ENCODE results near the gene FHIP1B.
"Not testable (repeated sequence)": the region's sequence is repeated elsewhere in the genome, so short reads cannot be mapped to it uniquely, and the experiment has no call there.

FHIP1B gene

GRCh38 chr11:6234387-6235107 is at the start of gene FHIP1B:
Gene FHIP1B (minus strand): TSS chr11:6234636. CDS start chr11:6224516, 10,120 bp downstream.
- DNase-seq, result peak; percentile 97

DNA sequence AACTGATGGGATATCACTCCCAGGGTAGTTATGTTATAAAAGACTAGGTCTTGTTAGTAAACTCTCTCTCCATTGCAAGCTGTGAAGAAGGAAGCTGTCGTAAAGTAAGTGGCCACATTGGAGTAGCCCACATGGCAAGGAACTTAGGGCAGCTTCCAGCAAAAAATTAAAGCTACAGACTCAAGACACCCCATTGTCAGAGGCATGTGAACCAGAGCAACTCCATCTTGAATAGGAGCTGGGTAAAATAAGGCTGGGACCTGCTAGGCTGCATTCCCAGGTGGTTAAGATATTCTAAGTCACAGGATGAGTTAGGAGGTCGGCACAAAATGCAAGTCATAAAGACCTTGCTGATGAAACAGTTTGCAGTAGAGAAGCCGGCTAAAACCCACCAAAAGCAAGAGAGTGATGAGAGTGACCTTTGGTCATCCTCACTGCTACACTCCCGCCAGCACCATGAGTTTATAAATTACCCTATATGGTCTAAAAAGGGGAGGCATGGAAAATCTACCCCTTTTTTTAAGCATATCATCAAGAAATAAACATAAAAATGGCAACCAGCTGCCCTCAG is 49.1 kb upstream of the FHIP1B start:
- DNase-seq, result no peak

DNA sequence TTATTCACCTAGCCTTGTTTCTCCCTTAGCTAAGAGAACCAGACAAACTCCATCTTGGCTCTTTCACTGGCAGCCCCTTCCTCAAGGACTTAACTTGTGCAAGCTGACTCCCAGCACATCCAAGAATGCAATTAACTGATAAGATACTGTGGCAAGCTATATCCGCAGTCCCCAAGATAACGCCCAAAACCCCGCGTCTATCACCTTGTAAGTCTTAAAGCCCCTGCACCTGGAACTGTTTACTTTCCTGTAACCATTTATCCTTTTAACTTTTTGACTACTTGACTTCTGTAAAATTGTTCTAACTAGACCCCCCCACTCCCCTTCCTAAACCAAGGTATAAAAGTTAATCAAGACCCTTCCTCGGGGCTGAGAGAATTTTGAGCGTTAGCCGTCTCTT is 46.4 kb upstream of the FHIP1B start:
- DNase-seq, result not testable (repeated sequence)

GRCh38 chr11:6273188-6273587 is 38.8 kb upstream of the FHIP1B start:
- no peak for DNase-seq

DNA sequence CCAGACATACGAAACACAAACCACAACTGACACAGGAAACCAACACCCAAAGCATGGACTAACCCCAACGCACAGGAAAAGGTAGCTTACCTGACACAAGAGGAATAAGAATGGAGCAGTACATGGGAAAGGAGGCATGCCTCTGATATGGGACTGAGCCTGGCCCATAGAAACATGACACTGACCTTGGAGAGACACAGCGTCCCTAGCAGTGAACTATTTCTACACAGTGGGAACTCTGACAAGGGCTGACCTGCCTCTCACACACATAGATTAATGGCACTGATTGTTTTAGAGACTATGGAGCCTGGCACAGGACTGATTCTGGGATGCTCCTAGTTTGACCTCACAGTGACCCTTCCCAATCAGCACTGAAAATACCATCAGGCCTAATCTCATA is 37.2 kb upstream of the FHIP1B start:
- DNase-seq, result no peak

DNA sequence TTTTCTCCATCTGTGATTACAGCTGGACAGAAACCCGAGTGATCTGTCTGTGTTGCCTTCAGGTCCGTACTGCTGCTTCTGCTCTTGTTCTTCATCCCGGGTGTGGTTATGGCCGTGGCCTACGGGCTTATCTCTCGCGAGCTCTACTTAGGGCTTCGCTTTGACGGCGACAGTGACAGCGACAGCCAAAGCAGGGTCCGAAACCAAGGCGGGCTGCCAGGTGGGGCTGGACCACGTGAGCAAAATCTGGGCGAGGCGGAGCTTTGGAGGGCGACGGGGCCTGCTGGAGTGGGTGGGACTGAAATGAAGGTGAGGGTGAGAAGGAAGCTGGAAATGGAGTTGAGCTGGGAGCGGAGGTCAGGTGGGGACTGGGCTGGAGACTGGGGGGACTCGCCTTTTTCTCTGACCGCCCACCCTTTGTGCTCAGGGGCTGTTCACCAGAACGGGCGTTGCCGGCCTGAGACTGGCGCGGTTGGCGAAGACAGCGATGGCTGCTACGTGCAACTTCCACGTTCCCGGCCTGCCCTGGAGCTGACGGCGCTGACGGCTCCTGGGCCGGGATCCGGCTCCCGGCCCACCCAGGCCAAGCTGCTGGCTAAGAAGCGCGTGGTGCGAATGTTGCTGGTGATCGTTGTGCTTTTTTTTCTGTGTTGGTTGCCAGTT is 36.3 kb upstream of the FHIP1B start:
- no peak for DNase-seq

DNA sequence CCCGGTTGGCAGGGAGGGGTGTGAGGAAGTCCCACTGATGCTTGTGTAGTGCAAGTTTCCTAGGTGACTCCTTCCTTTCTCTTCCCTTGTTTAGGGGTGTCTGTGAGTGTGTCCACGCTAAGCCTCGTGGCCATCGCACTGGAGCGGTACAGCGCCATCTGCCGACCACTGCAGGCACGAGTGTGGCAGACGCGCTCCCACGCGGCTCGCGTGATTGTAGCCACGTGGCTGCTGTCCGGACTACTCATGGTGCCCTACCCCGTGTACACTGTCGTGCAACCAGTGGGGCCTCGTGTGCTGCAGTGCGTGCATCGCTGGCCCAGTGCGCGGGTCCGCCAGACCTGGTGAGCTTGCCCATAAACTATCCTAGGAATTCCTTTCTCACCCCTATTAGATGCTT is 35.6 kb upstream of the FHIP1B start:
- DNase-seq, result no peak

DNA sequence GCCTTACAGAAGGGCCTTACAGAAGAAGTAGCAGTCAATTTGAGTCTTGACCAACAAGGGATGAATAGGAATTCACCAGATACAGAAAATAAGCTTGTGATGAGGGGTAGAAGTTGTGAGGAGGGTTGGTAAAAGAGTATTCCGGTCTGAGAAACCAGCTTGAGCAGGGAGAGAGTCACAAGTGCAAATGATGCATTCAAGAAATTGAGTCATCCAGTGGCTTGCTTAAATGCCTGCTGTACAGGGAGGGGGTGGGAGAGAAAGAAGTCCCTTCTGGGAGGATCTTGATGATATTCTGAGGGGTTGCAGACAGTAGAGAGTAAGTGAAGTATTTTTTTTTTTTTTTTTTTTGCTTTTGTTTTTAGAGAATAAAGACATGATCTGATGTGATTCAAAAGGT is 34.4 kb upstream of the FHIP1B start:
- DNase-seq, result no peak

GRCh38 chr11:6263662-6264061 is 29.2 kb upstream of the FHIP1B start:
- DNase-seq, result no peak

DNA sequence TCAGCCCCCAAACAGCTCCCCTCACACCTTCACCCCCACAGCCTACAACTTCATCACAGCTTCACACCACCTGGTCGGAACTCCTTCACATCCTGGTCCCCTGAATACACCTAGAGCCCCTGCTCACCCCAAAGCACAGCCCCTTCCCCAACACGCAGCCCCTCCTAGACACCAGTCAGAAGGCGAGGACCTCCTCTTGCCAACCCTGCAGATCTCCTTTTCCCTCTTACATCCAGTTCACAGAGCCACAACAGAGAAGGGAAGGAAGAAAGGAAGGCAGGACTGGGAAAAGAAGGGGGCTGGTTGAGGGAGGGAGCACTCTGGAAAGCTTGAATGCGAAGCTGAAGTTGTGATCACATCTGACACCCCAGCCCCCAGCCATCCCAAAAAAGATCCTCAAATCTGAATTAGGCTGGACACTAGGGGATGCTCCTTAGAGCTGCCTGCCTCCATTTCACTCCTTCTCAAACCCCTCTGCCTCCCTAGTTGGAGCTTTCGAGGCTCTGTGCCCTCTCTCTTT is 25.8 kb upstream of the FHIP1B start:
- no peak for DNase-seq

DNA sequence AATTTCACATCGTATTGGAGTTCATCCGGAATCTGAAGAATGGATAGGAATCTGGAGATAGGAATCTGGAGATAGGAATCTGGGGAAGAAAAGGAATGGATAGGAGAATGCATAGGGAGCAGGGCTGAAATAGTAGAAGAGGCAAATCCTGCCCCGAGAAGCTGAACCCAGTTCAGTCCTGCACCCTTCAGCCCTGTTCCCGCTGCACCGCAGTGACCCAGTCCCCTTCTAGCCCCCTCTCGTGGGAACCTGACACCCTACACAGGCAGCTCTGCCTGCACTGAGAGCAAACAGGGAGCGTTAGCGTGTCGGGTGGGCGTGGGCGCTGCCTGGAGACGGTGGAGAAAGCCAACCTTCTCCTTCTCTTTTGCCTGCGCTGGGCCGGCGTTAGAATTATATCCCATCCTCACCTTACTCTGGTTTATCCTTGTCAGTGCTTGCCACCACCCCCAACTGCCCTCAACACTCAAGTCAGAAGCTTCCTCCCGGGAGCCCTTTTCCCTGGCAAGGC is 24.2 kb upstream of the FHIP1B start:
- DNase-seq, result no peak

- no peak for DNase-seq
These were observed 23.7 kb upstream of the FHIP1B start for GRCh38 chr11:6258141-6258540.

DNA sequence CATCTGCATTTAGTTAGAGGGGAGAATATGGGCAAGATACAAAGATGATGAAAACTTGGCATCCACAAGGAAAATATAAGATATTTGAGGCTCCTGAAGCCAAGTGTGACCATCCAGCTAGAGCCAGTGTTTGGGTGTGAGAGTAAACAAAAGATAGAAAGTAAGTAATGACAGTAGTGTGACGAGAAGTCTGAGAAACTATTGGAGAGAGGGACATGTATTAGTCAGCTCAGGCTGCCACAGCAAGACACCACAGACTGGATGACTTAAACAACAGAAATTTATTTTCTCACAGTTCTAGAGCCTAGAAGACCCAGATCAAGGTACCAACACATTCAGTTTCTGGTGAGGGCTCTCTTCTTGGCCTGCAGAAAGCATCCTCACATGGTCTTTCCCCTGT is 18.8 kb upstream of the FHIP1B start:
- no peak for DNase-seq

GRCh38 chr11:6251990-6252473 is 17.6 kb upstream of the FHIP1B start:
- DNase-seq, result no peak

DNA sequence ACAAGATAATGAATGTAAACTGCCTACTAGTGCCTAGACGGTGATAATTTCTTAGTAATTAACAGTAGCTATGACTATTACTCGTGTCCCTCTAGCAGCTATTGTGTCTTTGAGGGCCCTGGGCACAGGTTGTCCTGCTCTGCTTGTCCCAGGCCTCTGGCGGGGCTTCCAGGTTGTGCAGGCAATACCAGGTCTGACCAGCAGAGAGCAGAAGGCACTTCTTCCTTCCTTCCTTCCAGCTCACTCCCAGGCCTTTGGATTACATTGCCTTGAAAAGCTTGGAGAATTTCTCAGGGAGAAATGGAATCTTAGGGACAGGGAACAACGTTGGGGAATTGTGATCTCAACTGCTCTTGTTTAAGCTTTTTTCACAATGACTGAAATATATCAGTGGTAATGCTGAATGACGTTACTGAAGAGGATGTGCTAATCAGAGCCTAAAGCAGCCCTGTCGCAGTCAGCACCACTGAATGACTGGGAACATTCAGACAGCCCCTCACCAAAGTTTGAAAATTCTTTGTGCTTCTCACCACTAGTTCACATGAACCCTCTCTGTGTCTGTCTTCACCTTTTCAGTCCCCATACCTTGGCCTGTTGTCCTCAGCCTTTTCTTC is 16.8 kb upstream of the FHIP1B start:
- peak; percentile 13 for DNase-seq

DNA sequence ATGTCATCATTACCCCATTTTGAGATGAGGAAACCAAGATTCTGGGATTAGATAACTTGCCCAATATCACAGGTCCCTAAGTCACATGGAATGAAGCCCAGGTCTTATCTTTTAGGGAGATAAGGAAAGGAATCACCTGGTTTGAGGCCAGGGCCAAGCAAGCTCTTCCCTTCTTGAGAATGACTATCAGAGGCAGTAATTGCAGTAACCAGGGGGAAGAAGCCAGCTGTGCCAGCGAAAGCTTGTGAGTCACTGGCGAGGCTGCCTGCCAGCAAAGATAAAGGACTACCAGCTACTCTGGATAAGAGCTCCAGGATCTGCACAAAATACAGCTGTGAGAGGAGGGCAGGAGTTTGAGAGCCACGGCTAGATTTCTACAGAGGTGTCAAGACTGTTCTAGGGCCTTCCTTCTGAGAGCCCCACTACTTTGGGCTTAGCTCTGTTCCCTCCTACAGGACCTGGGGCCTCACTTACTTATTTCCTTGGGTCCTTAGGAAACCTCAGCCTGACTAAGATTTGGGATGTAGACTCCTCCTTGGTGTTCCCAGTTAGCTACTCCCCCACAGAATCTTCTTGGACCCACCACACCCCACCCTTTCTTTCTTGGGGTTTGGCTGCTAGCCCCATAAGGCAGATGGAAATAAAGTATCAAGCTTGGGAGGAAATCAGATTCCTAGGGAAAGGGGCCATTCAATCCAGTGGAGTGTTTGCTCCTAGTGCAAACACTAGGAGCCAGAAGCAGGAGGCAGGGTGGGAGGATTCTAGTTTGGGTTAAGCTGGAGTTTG is 15.5 kb upstream of the FHIP1B start:
- DNase-seq, result no peak

DNA sequence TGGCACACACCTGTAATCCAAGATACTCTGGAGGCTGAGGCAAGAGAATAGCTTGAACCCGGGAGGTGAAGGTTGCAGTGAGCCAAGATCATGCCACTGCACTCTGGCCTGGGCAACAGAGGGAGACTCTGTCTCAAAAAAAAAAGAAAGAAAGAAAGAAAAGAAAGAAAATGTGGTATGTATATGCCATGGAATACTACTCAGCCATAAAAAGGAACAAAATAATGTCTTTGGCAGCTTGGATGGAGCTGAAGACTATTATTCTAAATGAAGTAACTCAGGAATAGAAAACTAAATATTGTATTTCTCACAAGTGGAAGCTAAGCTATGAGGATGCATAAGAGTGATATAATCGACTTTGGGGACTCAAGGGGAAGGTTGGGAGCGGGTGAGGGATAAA is 14.5 kb upstream of the FHIP1B start:
- DNase-seq, result not testable (repeated sequence)

- DNase-seq, result no peak
These were observed 13.8 kb upstream of the FHIP1B start for GRCh38 chr11:6248248-6248647.

GRCh38 chr11:6245536-6245935 is 11.1 kb upstream of the FHIP1B start:
- no peak for DNase-seq

DNA sequence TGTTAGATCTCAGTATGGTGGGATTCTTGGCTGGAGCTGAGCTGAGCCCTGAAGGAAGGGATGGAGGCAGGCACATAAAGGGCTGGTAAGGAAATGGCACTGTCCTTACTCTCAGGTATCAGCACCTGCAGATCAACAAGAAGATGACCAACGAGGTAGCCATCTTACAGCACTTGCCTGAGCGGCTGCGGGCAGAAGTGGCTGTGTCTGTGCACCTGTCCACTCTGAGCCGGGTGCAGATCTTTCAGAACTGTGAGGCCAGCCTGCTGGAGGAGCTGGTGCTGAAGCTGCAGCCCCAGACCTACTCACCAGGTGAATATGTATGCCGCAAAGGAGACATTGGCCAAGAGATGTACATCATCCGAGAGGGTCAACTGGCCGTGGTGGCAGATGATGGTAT is 6.9 kb upstream of the FHIP1B start:
- no peak for DNase-seq

- no peak for DNase-seq
These were observed 6.3 kb upstream of the FHIP1B start for GRCh38 chr11:6240781-6241180.

- no peak for DNase-seq
These were observed 5.7 kb upstream of the FHIP1B start for GRCh38 chr11:6240139-6240538.

DNA sequence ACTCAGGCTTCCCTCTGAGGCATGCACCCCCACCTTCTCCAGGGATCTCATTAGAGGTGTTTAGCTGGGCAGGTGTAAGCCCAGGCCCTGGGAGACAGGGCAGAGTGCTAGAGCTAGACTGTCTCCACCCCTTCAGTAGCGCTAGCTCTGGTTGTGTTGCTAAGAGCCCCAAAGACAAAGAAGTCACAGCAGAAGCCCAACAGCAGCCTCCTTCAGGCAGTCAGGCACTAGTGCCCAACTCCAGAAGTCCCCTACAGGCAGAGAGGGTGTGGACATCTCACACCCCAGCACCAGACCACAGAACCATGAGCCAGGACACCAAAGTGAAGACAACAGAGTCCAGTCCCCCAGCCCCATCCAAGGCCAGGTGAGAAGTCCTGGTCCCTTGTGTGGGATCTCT is 4.5 kb upstream of the FHIP1B start, which contains the start of gene CNGA4:
CNGA4 (plus strand) TSS at position 188 of the 400 bp plus-strand sequence; CDS start at position 306, 118 bp downstream.
- no peak for DNase-seq

Measured in NCI-H1694 treated with DMSO at 0.1 percent for 48 hours (cell line).